Panc1 (cell line): ENCODE measurements around the gene SSTR5. TPM values are rescaled to one million over a fixed set of nuclear protein-coding genes. Genes with fewer than 3 reads are reported as not detected.
A peak's percentile ranks its signal among the peaks of the same experiment; 100 is the strongest.

Source experiments
- ATAC-seq: fragments of 200-7000 bp; cut with Tn5 transposase; 2 replicates; pipeline ENCODE4 v1.9.1; 2020; ENCODE audit warnings: mild to moderate bottlenecking, moderate library complexity
- BruUV-seq: library from RNA; stranded (reverse); fragments of 400-500 nt; replicated peaks from 2 replicates; lab custom pipeline; 2021; lab: Mats Ljungman, UMichigan
- CTCF ChIA-PET: fragments of 300-600 bp; sonication (Branson Sonifier 250); formaldehyde crosslinking; loops from one replicate; lab custom pipeline; 2022; ENCODE audit warnings: antibody characterized with exemption; lab: Charles Lee
- POLR2A ChIA-PET: fragments of 300-600 bp; sonication (Branson Sonifier 250); formaldehyde crosslinking; loops from one replicate; lab custom pipeline; 2022; ENCODE audit warnings: antibody characterized with exemption; lab: Charles Lee
- DNase-seq: peaks from one replicate; pipeline ENCODE4 v3.0.0-alpha.2; 2010; ENCODE audit warnings: low read depth, low spot score
- H3K27ac ChIP-seq: 2 replicates; pipeline ENCODE4 v1.5.1; 2011; ENCODE audit warnings: mild to moderate bottlenecking, low read length, inconsistent platforms
- H3K27me3 ChIP-seq: fragments of 200-500 bp; sonication (Bioruptor generic); 2 replicates; pipeline ENCODE4 v1.6.0; 2014; ENCODE audit warnings: low read length, inconsistent platforms; ENCODE audit not compliant: control insufficient read depth, insufficient read depth
- H3K36me3 ChIP-seq: fragments of 200-500 bp; sonication (Bioruptor generic); 2 replicates; pipeline ENCODE4 v1.5.1; 2014; ENCODE audit warnings: inconsistent platforms, mild to moderate bottlenecking, low read length, moderate library complexity; ENCODE audit not compliant: control insufficient read depth, insufficient read depth
- H3K4me1 ChIP-seq: 2 replicates; pipeline ENCODE4 v1.5.1; 2011; ENCODE audit warnings: inconsistent platforms, mild to moderate bottlenecking, low read length, moderate library complexity; ENCODE audit not compliant: control insufficient read depth, insufficient read depth
- H3K4me3 ChIP-seq, 2 experiments: 2 replicates each; pipeline ENCODE4 v1.5.1; 2011 to 2012; ENCODE audit warnings: low read depth in 2 of 2, low read length in 2 of 2, mild to moderate bottlenecking in 2 of 2, inconsistent platforms in 1 of 2, moderate library complexity in 1 of 2
- H3K9me3 ChIP-seq: fragments of 200-500 bp; sonication (Bioruptor generic); 2 replicates; pipeline ENCODE4 v1.5.1; 2014; ENCODE audit warnings: low read depth, mild to moderate bottlenecking, inconsistent platforms, low read length, moderate library complexity; ENCODE audit not compliant: control insufficient read depth, insufficient read depth
- POLR2AphosphoS5 ChIP-seq: IDR thresholded peaks from 2 replicates; pipeline ENCODE4 v1.6.1; 2012; ENCODE audit warnings: mild to moderate bottlenecking, low read depth, low read length, moderate library complexity
- SIN3A ChIP-seq: IDR thresholded peaks from 2 replicates; pipeline ENCODE4 v1.6.1; 2012; ENCODE audit warnings: low read depth, mild to moderate bottlenecking, low read length, moderate library complexity, borderline replicate concordance; ENCODE audit not compliant: insufficient read depth
- TCF7L2 ChIP-seq: IDR thresholded peaks from 2 replicates; pipeline ENCODE4 v1.6.1; 2011; ENCODE audit warnings: mild to moderate bottlenecking, low read depth, low read length, inconsistent platforms
- in situ Hi-C: cut with HindIII; loops from 2 replicates; pipeline ENCODE4 v1.10.0; 2016; ENCODE audit warnings: low sequenced_read_pairs, low pct_unique_long_range_greater_than_20kb
- intact Hi-C: fragments of 100-400 bp; cut with micrococcal nuclease; formaldehyde crosslinking; loops from one replicate; pipeline ENCODE4 v1.10.0; 2022; ENCODE audit not compliant: unreplicated experiment
- total RNA-seq: library from RNA; stranded (reverse); gene quantifications from one replicate; pipeline ENCODE4 v1.2.1, GENCODE V29; 2021; ENCODE audit not compliant: unreplicated experiment
- TF ChIP-seq, protein P1 (sequence below): fragments of 450-650 bp; IDR thresholded peaks from 2 replicates; pipeline ENCODE4 v1.5.1; 2017; ENCODE audit warnings: mild to moderate bottlenecking
- TF ChIP-seq, protein P2 (sequence below), 2 experiments: IDR thresholded peaks; 2 replicates each; pipeline ENCODE4 v1.6.1; 2011 to 2012; ENCODE audit warnings: low read depth in 2 of 2, control low read depth in 1 of 2, low read length in 1 of 2, mild to moderate bottlenecking in 1 of 2, moderate library complexity in 1 of 2; ENCODE audit not compliant: insufficient read depth in 1 of 2

The SSTR5 gene
- total RNA-seq, 1 experiment from 2014 or later, result 2.8 TPM

DNA sequence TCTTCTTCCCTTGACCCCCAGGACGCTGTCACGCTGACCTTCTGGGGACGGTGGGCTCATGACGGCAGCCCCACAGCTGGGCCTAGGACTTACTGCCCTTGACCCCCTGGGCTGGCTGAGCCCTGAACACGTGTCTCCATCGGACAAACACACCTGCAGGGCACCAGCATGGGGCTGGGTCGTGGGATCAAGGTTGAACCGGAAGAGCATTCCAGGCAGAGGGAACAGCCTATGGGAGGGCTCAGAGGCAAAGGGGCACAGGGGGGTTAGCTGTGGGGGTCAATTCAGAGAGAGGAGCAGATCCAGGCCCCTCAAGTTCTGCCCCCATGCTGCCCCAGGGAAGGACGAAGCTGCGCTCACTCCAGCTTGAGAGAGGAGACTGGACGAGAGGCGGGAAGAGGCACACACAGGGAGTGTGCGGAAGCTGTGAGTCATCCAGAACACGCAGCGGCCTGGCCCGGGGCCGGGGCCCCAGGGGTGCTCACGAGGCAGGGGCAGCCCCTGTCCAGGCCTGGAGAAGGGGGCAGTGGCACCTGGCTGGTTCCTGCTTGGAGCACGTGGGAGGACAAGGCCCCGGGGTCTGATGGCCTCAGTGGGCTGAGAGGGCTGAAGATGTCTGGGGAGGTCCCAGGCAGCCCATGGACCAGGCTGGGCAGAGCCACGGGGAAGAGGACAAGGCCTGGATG is 9.9 kb downstream of the SSTR5 start:
- Histone ChIP-seq H3K27me3 (no peaks in the 10 kb centered on the region), H3K4me3 (peak overlapping the region in 1 of 2 experiments; percentile 27; a peak in 1 of 4 replicates), H3K36me3 (no peaks in the 10 kb centered on the region), H3K9me3 (no peaks in the 10 kb centered on the region; the same call in 1 of the 2 replicates), H3K27ac (peak overlapping the region; percentile 88), H3K4me1 (peaks cover 47% of the 10 kb centered on the region)
- TF ChIP-seq SIN3A, result no peak
- no peak for TF ChIP-seq POLR2AphosphoS5
- TF ChIP-seq, protein P1, sequence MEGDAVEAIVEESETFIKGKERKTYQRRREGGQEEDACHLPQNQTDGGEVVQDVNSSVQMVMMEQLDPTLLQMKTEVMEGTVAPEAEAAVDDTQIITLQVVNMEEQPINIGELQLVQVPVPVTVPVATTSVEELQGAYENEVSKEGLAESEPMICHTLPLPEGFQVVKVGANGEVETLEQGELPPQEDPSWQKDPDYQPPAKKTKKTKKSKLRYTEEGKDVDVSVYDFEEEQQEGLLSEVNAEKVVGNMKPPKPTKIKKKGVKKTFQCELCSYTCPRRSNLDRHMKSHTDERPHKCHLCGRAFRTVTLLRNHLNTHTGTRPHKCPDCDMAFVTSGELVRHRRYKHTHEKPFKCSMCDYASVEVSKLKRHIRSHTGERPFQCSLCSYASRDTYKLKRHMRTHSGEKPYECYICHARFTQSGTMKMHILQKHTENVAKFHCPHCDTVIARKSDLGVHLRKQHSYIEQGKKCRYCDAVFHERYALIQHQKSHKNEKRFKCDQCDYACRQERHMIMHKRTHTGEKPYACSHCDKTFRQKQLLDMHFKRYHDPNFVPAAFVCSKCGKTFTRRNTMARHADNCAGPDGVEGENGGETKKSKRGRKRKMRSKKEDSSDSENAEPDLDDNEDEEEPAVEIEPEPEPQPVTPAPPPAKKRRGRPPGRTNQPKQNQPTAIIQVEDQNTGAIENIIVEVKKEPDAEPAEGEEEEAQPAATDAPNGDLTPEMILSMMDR, result no peak
- TF ChIP-seq, protein P2, sequence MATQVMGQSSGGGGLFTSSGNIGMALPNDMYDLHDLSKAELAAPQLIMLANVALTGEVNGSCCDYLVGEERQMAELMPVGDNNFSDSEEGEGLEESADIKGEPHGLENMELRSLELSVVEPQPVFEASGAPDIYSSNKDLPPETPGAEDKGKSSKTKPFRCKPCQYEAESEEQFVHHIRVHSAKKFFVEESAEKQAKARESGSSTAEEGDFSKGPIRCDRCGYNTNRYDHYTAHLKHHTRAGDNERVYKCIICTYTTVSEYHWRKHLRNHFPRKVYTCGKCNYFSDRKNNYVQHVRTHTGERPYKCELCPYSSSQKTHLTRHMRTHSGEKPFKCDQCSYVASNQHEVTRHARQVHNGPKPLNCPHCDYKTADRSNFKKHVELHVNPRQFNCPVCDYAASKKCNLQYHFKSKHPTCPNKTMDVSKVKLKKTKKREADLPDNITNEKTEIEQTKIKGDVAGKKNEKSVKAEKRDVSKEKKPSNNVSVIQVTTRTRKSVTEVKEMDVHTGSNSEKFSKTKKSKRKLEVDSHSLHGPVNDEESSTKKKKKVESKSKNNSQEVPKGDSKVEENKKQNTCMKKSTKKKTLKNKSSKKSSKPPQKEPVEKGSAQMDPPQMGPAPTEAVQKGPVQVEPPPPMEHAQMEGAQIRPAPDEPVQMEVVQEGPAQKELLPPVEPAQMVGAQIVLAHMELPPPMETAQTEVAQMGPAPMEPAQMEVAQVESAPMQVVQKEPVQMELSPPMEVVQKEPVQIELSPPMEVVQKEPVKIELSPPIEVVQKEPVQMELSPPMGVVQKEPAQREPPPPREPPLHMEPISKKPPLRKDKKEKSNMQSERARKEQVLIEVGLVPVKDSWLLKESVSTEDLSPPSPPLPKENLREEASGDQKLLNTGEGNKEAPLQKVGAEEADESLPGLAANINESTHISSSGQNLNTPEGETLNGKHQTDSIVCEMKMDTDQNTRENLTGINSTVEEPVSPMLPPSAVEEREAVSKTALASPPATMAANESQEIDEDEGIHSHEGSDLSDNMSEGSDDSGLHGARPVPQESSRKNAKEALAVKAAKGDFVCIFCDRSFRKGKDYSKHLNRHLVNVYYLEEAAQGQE (IDR thresholded peaks at IDR 0.05; ENCODE audit: insufficient read depth in 1 of 2, low read depth in 2 of 2, low read length in 1 of 2), result no peak
- TF ChIP-seq TCF7L2, result no peak
- DNase-seq, result no peak
- CTCF ChIA-PET, result no interaction called here
- in situ Hi-C loops, result no loop called here
- intact Hi-C loops, result no loop called here
- BruUV-seq, result no TSS peak
- peak; percentile 80 for ATAC-seq
- POLR2A ChIA-PET, result no interaction called here

DNA sequence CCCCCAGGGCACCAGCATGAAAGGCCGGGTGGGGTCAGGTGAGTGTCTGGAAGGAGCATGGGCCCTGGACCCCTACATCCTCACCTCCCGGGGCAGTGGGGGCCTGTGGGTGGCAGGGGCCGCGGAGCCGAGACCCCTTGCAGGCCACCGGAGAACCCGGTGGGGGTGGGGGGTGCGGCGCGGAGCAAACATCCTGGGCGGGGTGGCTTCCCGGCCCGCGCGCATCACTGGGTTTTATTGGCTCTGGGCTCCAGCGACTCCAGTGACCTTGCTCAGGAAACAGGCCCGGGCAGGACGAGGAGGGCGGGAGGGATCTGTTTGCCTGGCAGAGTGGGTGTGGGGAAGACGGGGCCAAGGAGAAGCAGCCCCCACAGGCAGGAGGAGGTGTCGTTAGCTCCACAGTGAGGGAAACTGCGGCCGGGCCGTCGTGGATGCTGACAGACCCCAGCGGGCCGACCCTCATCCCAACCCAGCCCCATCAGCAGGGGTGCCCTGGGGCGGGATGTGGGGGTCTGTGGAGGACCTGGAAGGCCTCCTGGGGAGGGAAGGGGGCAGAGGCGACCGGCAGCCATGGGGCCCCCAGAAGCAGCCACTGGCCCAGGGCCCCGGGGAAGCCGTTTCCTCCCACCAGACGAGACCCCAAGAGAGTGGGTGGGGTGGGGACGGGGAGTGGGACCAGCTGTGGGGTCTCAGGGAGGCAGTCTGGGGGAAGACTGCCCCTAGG is 10.6 kb downstream of the SSTR5 start:
- Histone ChIP-seq H3K27ac (peak overlapping the region; percentile 88), H3K9me3 (no peaks in the 10 kb centered on the region; the same call in 1 of the 2 replicates), H3K4me3 (peak overlapping the region in 1 of 2 experiments; percentile 27; a peak in 1 of 4 replicates), H3K36me3 (no peaks in the 10 kb centered on the region), H3K27me3 (no peaks in the 10 kb centered on the region), H3K4me1 (peaks cover 47% of the 10 kb centered on the region)
- intact Hi-C loops, result no loop called here
- ATAC-seq (peak; percentile 68), DNase-seq (no peak)
- in situ Hi-C loops, result no loop called here
- no TSS peak for BruUV-seq
- ChIA-PET POLR2A (no interaction called here), CTCF (no interaction called here)
- no peak for TF ChIP-seq TCF7L2
- TF ChIP-seq POLR2AphosphoS5, result no peak

DNA sequence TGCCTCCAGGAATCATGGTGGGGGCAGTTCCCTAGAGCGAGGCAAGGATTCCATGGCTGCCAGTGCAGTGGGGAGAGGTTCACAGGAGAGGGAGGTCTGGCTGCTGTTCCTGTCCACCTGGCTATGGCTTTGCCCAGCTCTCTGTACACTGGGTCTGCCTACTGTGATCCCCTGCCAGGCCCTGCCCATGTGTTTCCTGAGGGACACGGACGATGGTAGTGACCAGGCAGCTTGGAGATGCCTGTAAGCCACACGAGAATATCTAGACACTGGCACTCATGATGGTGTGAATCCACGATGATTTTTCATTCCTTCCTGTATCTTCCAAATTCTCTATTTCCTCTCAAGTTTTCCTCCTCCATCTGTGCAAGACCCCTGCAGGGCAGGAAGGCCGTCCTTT is 12.4 kb downstream of the SSTR5 start:
- intact Hi-C loops (no loop called here), in situ Hi-C loops (no loop called here)
- H3K4me3 ChIP-seq, result no peak overlapping the region
- DNase-seq, result no peak
- TF ChIP-seq POLR2AphosphoS5, result no peak
- TF ChIP-seq, protein P2 (IDR thresholded peaks at IDR 0.05; ENCODE audit: insufficient read depth in 1 of 2, low read depth in 2 of 2, low read length in 1 of 2), result no peak
- TF ChIP-seq, protein P1, result no peak
- no peak for TF ChIP-seq SIN3A
- TF ChIP-seq TCF7L2, result no peak
- no peaks in the 10 kb centered on the region for H3K36me3 ChIP-seq
- no peak for ATAC-seq
- no peaks in the 10 kb centered on the region; the same call in 1 of the 2 replicates for H3K9me3 ChIP-seq
- H3K27me3 ChIP-seq, result no peaks in the 10 kb centered on the region
- ChIA-PET CTCF (no interaction called here), POLR2A (no interaction called here)
- H3K4me1 ChIP-seq, result peaks cover 57% of the 10 kb centered on the region
- BruUV-seq, result no TSS peak
- H3K27ac ChIP-seq, result peak overlapping the region; percentile 40
